Transverse colon (tissue), 4 donors: ENCODE measurements around the gene STX8. TPM values are rescaled to one million over a fixed set of nuclear protein-coding genes. Genes with fewer than 3 reads are reported as not detected.
"Not testable (repeated sequence)": the region's sequence is repeated elsewhere in the genome, so short reads cannot be mapped to it uniquely, and the experiment has no call there.

ENCODE experiments used
- DNase-seq: peaks from one replicate; pipeline ENCODE4 v3.0.0-alpha.2; 2019
- H3K27ac ChIP-seq, 4 donors: fragments of 200-600 bp; sonication (generic); 2 replicates each; pipeline ENCODE4 v1.5.1; 2016 to 2018; ENCODE audit warnings: inconsistent platforms in 4 of 4
- H3K27me3 ChIP-seq: fragments of 200-600 bp; sonication (generic); 2 replicates; pipeline ENCODE4 v1.5.1; 2017; ENCODE audit warnings: inconsistent platforms
- H3K36me3 ChIP-seq, 4 donors: fragments of 200-600 bp; sonication (generic); 2 replicates each; pipeline ENCODE4 v1.5.1; 2017 to 2019; ENCODE audit warnings: inconsistent platforms in 4 of 4
- H3K4me1 ChIP-seq, 4 donors: fragments of 200-600 bp; sonication (generic); 2 replicates each; pipeline ENCODE4 v1.5.1; 2017 to 2020; ENCODE audit warnings: inconsistent platforms in 4 of 4
- H3K4me3 ChIP-seq, 4 donors: fragments of 200-600 bp; sonication (generic); 1 replicate in 1 of 4; 2 replicates in 3 of 4; pipeline versions ENCODE4 v1.5.1 to v1.6.1; 2017 to 2019; ENCODE audit warnings: inconsistent platforms in 4 of 4
- H3K9me3 ChIP-seq, 2 donors: fragments of 200-600 bp; sonication (generic); 2 replicates each; pipeline ENCODE4 v1.5.1; 2017 to 2019; ENCODE audit warnings: inconsistent platforms in 2 of 2
- CTCF ChIP-seq, 5 experiments: fragments of 200-600 bp in 3 of 5; fragments of 450-650 bp in 2 of 5; sonication (generic) in 3 of 5; IDR thresholded peaks; 1 replicate in 2 of 5; 2 replicates in 3 of 5; pipeline ENCODE4 v1.5.1; 2016 to 2017; ENCODE audit warnings: antibody characterized with exemption in 5 of 5, inconsistent platforms in 3 of 5, mild to moderate bottlenecking in 2 of 5, moderate library complexity in 1 of 5
- EP300 ChIP-seq: sonication (generic); formaldehyde crosslinking; IDR thresholded peaks from one replicate; pipeline ENCODE4 v1.6.1; 2017; ENCODE audit warnings: antibody characterized with exemption, low read depth
- POLR2A ChIP-seq: fragments of 450-650 bp; IDR thresholded peaks from one replicate; pipeline ENCODE4 v1.6.1; 2016; ENCODE audit warnings: antibody characterized with exemption, mild to moderate bottlenecking, moderate library complexity
- POLR2AphosphoS5 ChIP-seq, 3 donors: sonication (generic); formaldehyde crosslinking; IDR thresholded peaks; one replicate each; pipeline ENCODE4 v1.6.1; 2016; ENCODE audit warnings: antibody characterized with exemption in 3 of 3
- WGBS, 2 donors: methylation state at CpG; one replicate each; pipeline ENCODE4 v1.1.5; 2018; ENCODE audit warnings: low coverage in 1 of 2; 5-methylcytosine and 5-hydroxymethylcytosine counted together
- in situ Hi-C, 4 donors: fragments of 200-750 bp; cut with MboI; loops; one replicate each; pipeline versions ENCODE4 v1.15.0 to v1.15.1; 2017; ENCODE audit warnings: low sequenced_read_pairs in 3 of 4, low pct_ligation_motif_present in 1 of 4, low pct_unique_long_range_greater_than_20kb in 1 of 4
- intact Hi-C: fragments of 100-400 bp; cut with DNase I; formaldehyde crosslinking; loops from one replicate; pipeline ENCODE4 v1.15.1; 2023; ENCODE audit warnings: low total_unique reads
- total RNA-seq, 4 donors: library from RNA; depleted of rRNA; stranded (reverse); fragments of >200 nt; gene quantifications; one replicate each; pipeline ENCODE4 v1.1.0, GENCODE V29; 2016

STX8 gene
- total RNA-seq, 4 donors from 2014 or later: 18.0 to 53.8 (median 38.3) TPM

GRCh38 chr17:9576521-9577372 lies 1.1 kb upstream of the STX8 start, which contains the start of gene CFAP52:
TSS of gene CFAP52 (plus strand) at chr17:9576642. CDS start at chr17:9576696, 54 bp downstream.
- no peaks in the 10 kb centered on the region for H3K36me3 ChIP-seq
- in situ Hi-C loops: no loop called here
- H3K27ac ChIP-seq: peak within 1 kb of the TSS; percentile 60 to 76 (median 74)
- intact Hi-C loops: no loop called here
- H3K4me1 ChIP-seq: peaks cover 7 to 22% (median 16%) of the 10 kb centered on the region in 4 donors
- 0 to 10% methylated on average over 3 to 38 of the region's 38 CpGs for WGBS, 2 donors
- TF ChIP-seq CTCF (IDR thresholded peaks at IDR 0.05) (peak; percentile 51 to 62 (median 54)), POLR2AphosphoS5 (IDR thresholded peaks at IDR 0.05) (no peak), POLR2A (no peak), EP300 (no peak)
- peak; percentile 80 for DNase-seq
- H3K4me3 ChIP-seq: peak within 1 kb of the TSS; percentile 44 to 93 (median 66)
- H3K27me3 ChIP-seq: no peaks in the 10 kb centered on the region
- H3K9me3 ChIP-seq: no peaks in the 10 kb centered on the region

- no peak for DNase-seq
- Histone ChIP-seq H3K36me3 (peaks cover 0 to 11% (median 3%) of the 10 kb centered on the region in 4 donors), H3K27ac (no peak overlapping the region), H3K9me3 (no peaks in the 10 kb centered on the region), H3K27me3 (no peaks in the 10 kb centered on the region), H3K4me3 (no peak overlapping the region), H3K4me1 (peaks cover 0 to 12% (median 7%) of the 10 kb centered on the region in 4 donors)
- in situ Hi-C loops: no loop called here
- 95 to 97% methylated on average over 4 to 10 of the region's 10 CpGs for WGBS, 2 donors
- TF ChIP-seq EP300 (no peak), POLR2A (no peak), CTCF (IDR thresholded peaks at IDR 0.05) (no peak), POLR2AphosphoS5 (IDR thresholded peaks at IDR 0.05) (no peak)
- intact Hi-C loops: no loop called here
Measured at GRCh38 chr17:9571201-9571600, 4.4 kb downstream of the STX8 start.

- H3K4me3 ChIP-seq: no peak overlapping the region
- no peaks in the 10 kb centered on the region for H3K9me3 ChIP-seq
- no peak overlapping the region for H3K27ac ChIP-seq
- WGBS, 2 donors: 88 to 91% methylated on average over 6 to 11 of the region's 11 CpGs
- in situ Hi-C loops: no loop called here
- no peak for DNase-seq
- no peak for TF ChIP-seq EP300
- TF ChIP-seq CTCF (IDR thresholded peaks at IDR 0.05): no peak
- no peak for TF ChIP-seq POLR2A
- TF ChIP-seq POLR2AphosphoS5 (IDR thresholded peaks at IDR 0.05): no peak
- H3K4me1 ChIP-seq: no peaks in the 10 kb centered on the region
- H3K36me3 ChIP-seq: peaks cover 0 to 11% (median 3%) of the 10 kb centered on the region in 4 donors
- H3K27me3 ChIP-seq: no peaks in the 10 kb centered on the region
- intact Hi-C loops: no loop called here
Measured at GRCh38 chr17:9568957-9569588, 6.5 kb downstream of the STX8 start.

- in situ Hi-C loops (no loop called here), intact Hi-C loops (no loop called here)
- H3K27me3 ChIP-seq: no peaks in the 10 kb centered on the region
- H3K36me3 ChIP-seq: peaks cover 0 to 11% (median 3%) of the 10 kb centered on the region in 4 donors
- no peaks in the 10 kb centered on the region for H3K9me3 ChIP-seq
- no peak overlapping the region for H3K4me3 ChIP-seq
- no peak overlapping the region for H3K27ac ChIP-seq
- DNase-seq: no peak
- no peaks in the 10 kb centered on the region for H3K4me1 ChIP-seq
- TF ChIP-seq CTCF (IDR thresholded peaks at IDR 0.05) (no peak), EP300 (no peak), POLR2A (no peak), POLR2AphosphoS5 (IDR thresholded peaks at IDR 0.05) (no peak)
Measured at GRCh38 chr17:9568004-9568403, 7.6 kb downstream of the STX8 start.

- not testable (repeated sequence) for DNase-seq
Measured at GRCh38 chr17:9566739-9567138, 8.9 kb downstream of the STX8 start.

More at GRCh38 chr17:9566739-9567138, 8.9 kb downstream of the STX8 start:
- H3K27me3 ChIP-seq, intact Hi-C loops, H3K4me3 ChIP-seq, in situ Hi-C loops, H3K27ac ChIP-seq, H3K4me1 ChIP-seq, H3K9me3 ChIP-seq: not testable (repeated sequence)
- H3K36me3 ChIP-seq: peaks cover 0 to 11% (median 3%) of the 10 kb centered on the region in 4 donors
- WGBS, 2 donors: 88 to 98% methylated on average over 5 of the region's 5 CpGs
